Ishikawa (cell line): Measurements from ENCODE around the gene NDUFAF2.

Experiments used
- EP300 ChIP-seq: IDR thresholded peaks from 2 replicates; pipeline ENCODE4 v1.6.1; 2012; ENCODE audit warnings: borderline replicate concordance
- FOXM1 ChIP-seq: IDR thresholded peaks from 2 replicates; pipeline ENCODE4 v1.6.1; 2012; ENCODE audit warnings: low read depth, borderline replicate concordance
- TAF1 ChIP-seq: IDR thresholded peaks from 2 replicates; pipeline ENCODE4 v1.6.1; 2012; ENCODE audit warnings: low read depth, mild to moderate bottlenecking
- USF1 ChIP-seq: IDR thresholded peaks from 2 replicates; pipeline ENCODE4 v1.6.1; 2012
- TF ChIP-seq, protein P1 (sequence below): IDR thresholded peaks from 2 replicates; pipeline ENCODE4 v1.6.1; 2012

DNA sequence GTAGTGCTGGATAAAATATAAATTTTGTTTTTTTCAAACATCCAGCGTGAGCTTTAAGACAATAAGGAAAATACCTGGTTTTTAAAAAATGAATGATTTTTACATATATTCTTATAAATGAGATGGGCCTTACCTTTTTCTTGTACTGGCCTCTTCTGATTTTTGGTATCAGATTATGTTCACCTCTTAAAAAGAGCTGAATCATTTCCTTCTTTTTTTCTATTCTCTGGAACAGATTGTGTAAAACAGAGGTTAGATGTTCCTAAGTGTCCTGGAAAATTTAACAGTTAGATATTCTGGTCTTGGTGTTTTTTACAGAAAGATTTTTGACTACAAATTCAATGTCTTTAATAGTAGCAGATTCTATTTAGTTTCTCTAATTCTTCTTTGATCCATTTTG is 74.6 kb downstream of the NDUFAF2 start:
- TF ChIP-seq, protein P1, sequence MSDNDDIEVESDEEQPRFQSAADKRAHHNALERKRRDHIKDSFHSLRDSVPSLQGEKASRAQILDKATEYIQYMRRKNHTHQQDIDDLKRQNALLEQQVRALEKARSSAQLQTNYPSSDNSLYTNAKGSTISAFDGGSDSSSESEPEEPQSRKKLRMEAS, result no peak
- TF ChIP-seq TAF1 (no peak), USF1 (no peak), FOXM1 (no peak), EP300 (no peak)
